Measurements from ENCODE around the gene KLHDC8A.
A peak's percentile ranks its signal among the peaks of the same experiment; 100 is the strongest.

Gene KLHDC8A

GRCh38 chr1:205340676-205341075 lies 16.0 kb downstream of the KLHDC8A start:
- DNase-seq (ENCODE audit: low spot score) (no peak), ATAC-seq (ENCODE audit: low read depth) (no peak; the same call in 2 of the 3 replicates)
- Histone ChIP-seq H3K27ac (ENCODE audit: poor library complexity, severe bottlenecking) (peak overlapping the region; percentile 37), H3K9me3 (ENCODE audit: severe bottlenecking) (no peaks in the 10 kb centered on the region), H3K36me3 (ENCODE audit: low read depth) (no peaks in the 10 kb centered on the region), H3K4me1 (ENCODE audit: insufficient read depth, poor library complexity, severe bottlenecking) (peaks cover 4% of the 10 kb centered on the region), H3K4me3 (ENCODE audit: severe bottlenecking) (no peak overlapping the region), H3K27me3 (ENCODE audit: insufficient read depth, poor library complexity, severe bottlenecking) (peaks cover 19% of the 10 kb centered on the region)
- TF ChIP-seq CTCF (IDR thresholded peaks at IDR 0.05; ENCODE audit: poor library complexity, severe bottlenecking): no peak

- Histone ChIP-seq H3K4me3 (ENCODE audit: severe bottlenecking) (no peak overlapping the region), H3K27me3 (ENCODE audit: insufficient read depth, poor library complexity, severe bottlenecking) (peaks cover 19% of the 10 kb centered on the region), H3K36me3 (ENCODE audit: low read depth) (no peaks in the 10 kb centered on the region), H3K9me3 (ENCODE audit: severe bottlenecking) (no peaks in the 10 kb centered on the region), H3K4me1 (ENCODE audit: insufficient read depth, poor library complexity, severe bottlenecking) (peaks cover 4% of the 10 kb centered on the region), H3K27ac (ENCODE audit: poor library complexity, severe bottlenecking) (no peak overlapping the region)
- TF ChIP-seq CTCF (IDR thresholded peaks at IDR 0.05; ENCODE audit: poor library complexity, severe bottlenecking): no peak
- no peak for ATAC-seq (ENCODE audit: low read depth)
- no peak for DNase-seq (ENCODE audit: low spot score)
Observed at GRCh38 chr1:205339717-205340116, 17.0 kb downstream of the KLHDC8A start.

- Histone ChIP-seq H3K4me3 (ENCODE audit: severe bottlenecking) (no peak overlapping the region), H3K27ac (ENCODE audit: poor library complexity, severe bottlenecking) (no peak overlapping the region), H3K4me1 (ENCODE audit: insufficient read depth, poor library complexity, severe bottlenecking) (peaks cover 4% of the 10 kb centered on the region), H3K27me3 (ENCODE audit: insufficient read depth, poor library complexity, severe bottlenecking) (peaks cover 14% of the 10 kb centered on the region), H3K9me3 (ENCODE audit: severe bottlenecking) (no peaks in the 10 kb centered on the region), H3K36me3 (ENCODE audit: low read depth) (no peaks in the 10 kb centered on the region)
- no peak for TF ChIP-seq CTCF (IDR thresholded peaks at IDR 0.05; ENCODE audit: poor library complexity, severe bottlenecking)
- DNase-seq (ENCODE audit: low spot score) (no peak), ATAC-seq (ENCODE audit: low read depth) (no peak)
Observed at GRCh38 chr1:205339197-205339702, 17.5 kb downstream of the KLHDC8A start.

GRCh38 chr1:205338011-205338410 lies 18.7 kb downstream of the KLHDC8A start:
- H3K4me1 ChIP-seq (ENCODE audit: insufficient read depth, poor library complexity, severe bottlenecking): peaks cover 4% of the 10 kb centered on the region
- peaks cover 2% of the 10 kb centered on the region for H3K27me3 ChIP-seq (ENCODE audit: insufficient read depth, poor library complexity, severe bottlenecking)
- ATAC-seq (ENCODE audit: low read depth) (no peak), DNase-seq (ENCODE audit: low spot score) (no peak)
- no peak overlapping the region for H3K27ac ChIP-seq (ENCODE audit: poor library complexity, severe bottlenecking)
- no peaks in the 10 kb centered on the region for H3K9me3 ChIP-seq (ENCODE audit: severe bottlenecking)
- TF ChIP-seq CTCF (IDR thresholded peaks at IDR 0.05; ENCODE audit: poor library complexity, severe bottlenecking): no peak
- no peaks in the 10 kb centered on the region for H3K36me3 ChIP-seq (ENCODE audit: low read depth)
- H3K4me3 ChIP-seq (ENCODE audit: severe bottlenecking): no peak overlapping the region

- Histone ChIP-seq H3K4me1 (ENCODE audit: insufficient read depth, poor library complexity, severe bottlenecking) (peaks cover 4% of the 10 kb centered on the region), H3K27ac (ENCODE audit: poor library complexity, severe bottlenecking) (no peak overlapping the region), H3K36me3 (ENCODE audit: low read depth) (no peaks in the 10 kb centered on the region), H3K9me3 (ENCODE audit: severe bottlenecking) (no peaks in the 10 kb centered on the region), H3K4me3 (ENCODE audit: severe bottlenecking) (no peak overlapping the region), H3K27me3 (ENCODE audit: insufficient read depth, poor library complexity, severe bottlenecking) (no peaks in the 10 kb centered on the region)
- no peak for TF ChIP-seq CTCF (IDR thresholded peaks at IDR 0.05; ENCODE audit: poor library complexity, severe bottlenecking)
- DNase-seq (ENCODE audit: low spot score): no peak
- ATAC-seq (ENCODE audit: low read depth): no peak
Observed at GRCh38 chr1:205337481-205337880, 19.2 kb downstream of the KLHDC8A start.
